ENCODE data around the gene GRIK3.

The GRIK3 gene

GRCh38 chr1:36763771-36764170 lies 270.5 kb downstream of the GRIK3 start:
- DNase-seq (ENCODE audit: low read depth): no peak

- DNase-seq (ENCODE audit: low read depth): no peak
Measured at GRCh38 chr1:36762174-36762573, 272.1 kb downstream of the GRIK3 start.

- DNase-seq (ENCODE audit: low read depth): no peak
Measured at GRCh38 chr1:36761113-36761512, 273.2 kb downstream of the GRIK3 start.

- DNase-seq (ENCODE audit: low read depth): no peak
Measured at GRCh38 chr1:36760081-36760480, 274.2 kb downstream of the GRIK3 start.

GRCh38 chr1:36759355-36759754 lies 275.0 kb downstream of the GRIK3 start:
- DNase-seq (ENCODE audit: low read depth): no peak

- DNase-seq (ENCODE audit: low read depth): no peak
Measured at GRCh38 chr1:36755303-36756230, 278.7 kb downstream of the GRIK3 start.

GRCh38 chr1:36754366-36754765 lies 279.9 kb downstream of the GRIK3 start:
- no peak for DNase-seq (ENCODE audit: low read depth)

- no peak for DNase-seq (ENCODE audit: low read depth)
Measured at GRCh38 chr1:36753451-36753850, 280.9 kb downstream of the GRIK3 start.

GRCh38 chr1:36752891-36753361 lies 281.4 kb downstream of the GRIK3 start:
- DNase-seq (ENCODE audit: low read depth): no peak

GRCh38 chr1:36752431-36752830 lies 281.9 kb downstream of the GRIK3 start:
- DNase-seq (ENCODE audit: low read depth): no peak

- DNase-seq (ENCODE audit: low read depth): no peak
Measured at GRCh38 chr1:36751525-36751924, 282.8 kb downstream of the GRIK3 start.

- DNase-seq (ENCODE audit: low read depth): no peak
Measured at GRCh38 chr1:36748466-36748865, 285.8 kb downstream of the GRIK3 start.
